HL-60 (cell line): ENCODE data around the gene SPAG17.

Source experiments
- DNase-seq, 2 experiments: peaks; one replicate each; pipeline ENCODE4 v3.0.0-alpha.2; 2010 to 2020; ENCODE audit warnings: low read depth in 1 of 2, low spot score in 1 of 2
- H3K27ac ChIP-seq: fragments of 250-450 bp; sonication (Bioruptor Pico); replicated peaks from 2 replicates; pipeline ENCODE4 v1.5.1; 2020; ENCODE audit warnings: mild to moderate bottlenecking, moderate library complexity
- H3K27me3 ChIP-seq: fragments of 250-450 bp; sonication (Bioruptor Pico); 2 replicates; pipeline ENCODE4 v1.5.1; 2021; ENCODE audit warnings: mild to moderate bottlenecking, moderate library complexity; ENCODE audit not compliant: insufficient read depth, poor library complexity, severe bottlenecking
- H3K4me3 ChIP-seq: replicated peaks from 2 replicates; pipeline ENCODE4 v1.5.1; 2011; ENCODE audit warnings: mild to moderate bottlenecking, control low read depth, low read length; ENCODE audit not compliant: insufficient read depth
- GABPA ChIP-seq: IDR thresholded peaks from 2 replicates; pipeline ENCODE4 v1.6.1; 2012; ENCODE audit warnings: low read depth
- POLR2AphosphoS5 ChIP-seq: IDR thresholded peaks from 2 replicates; pipeline ENCODE4 v1.6.1; 2012; ENCODE audit warnings: low read depth
- REST ChIP-seq: IDR thresholded peaks from 2 replicates; pipeline ENCODE4 v1.6.1; 2012; ENCODE audit warnings: low read depth; ENCODE audit not compliant: insufficient replicate concordance
- SPI1 ChIP-seq: IDR thresholded peaks from 2 replicates; pipeline ENCODE4 v1.6.1; 2012; ENCODE audit warnings: low read depth, mild to moderate bottlenecking, borderline replicate concordance
- TF ChIP-seq, protein P1 (sequence below): IDR thresholded peaks from one replicate; pipeline ENCODE4 v1.5.1; 2011; ENCODE audit warnings: low read length, control low read depth, inconsistent platforms; ENCODE audit not compliant: insufficient read depth

SPAG17 gene

DNA sequence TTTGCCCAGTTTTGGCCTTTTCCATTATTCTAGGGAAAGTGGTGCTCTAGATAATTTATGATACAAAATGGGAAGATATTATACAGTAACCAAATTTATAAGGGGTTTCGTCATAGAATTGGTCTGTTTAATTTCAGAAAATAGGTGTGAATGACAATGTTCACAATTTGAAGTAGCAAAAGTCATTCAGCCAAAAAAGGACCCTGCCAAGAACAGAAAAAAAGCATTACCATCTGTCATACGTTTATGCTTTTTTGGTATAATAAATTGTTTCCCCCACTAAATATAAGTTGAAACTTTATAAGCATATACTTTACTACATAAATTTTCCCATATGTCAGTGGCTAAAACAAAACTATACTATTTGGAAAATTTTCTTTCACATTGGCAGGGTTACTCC lies 4.5 kb upstream of the SPAG17 start:
- H3K4me3 ChIP-seq = no peak overlapping the region
- no peak for TF ChIP-seq SPI1
- TF ChIP-seq POLR2AphosphoS5 = no peak
- TF ChIP-seq, protein P1, sequence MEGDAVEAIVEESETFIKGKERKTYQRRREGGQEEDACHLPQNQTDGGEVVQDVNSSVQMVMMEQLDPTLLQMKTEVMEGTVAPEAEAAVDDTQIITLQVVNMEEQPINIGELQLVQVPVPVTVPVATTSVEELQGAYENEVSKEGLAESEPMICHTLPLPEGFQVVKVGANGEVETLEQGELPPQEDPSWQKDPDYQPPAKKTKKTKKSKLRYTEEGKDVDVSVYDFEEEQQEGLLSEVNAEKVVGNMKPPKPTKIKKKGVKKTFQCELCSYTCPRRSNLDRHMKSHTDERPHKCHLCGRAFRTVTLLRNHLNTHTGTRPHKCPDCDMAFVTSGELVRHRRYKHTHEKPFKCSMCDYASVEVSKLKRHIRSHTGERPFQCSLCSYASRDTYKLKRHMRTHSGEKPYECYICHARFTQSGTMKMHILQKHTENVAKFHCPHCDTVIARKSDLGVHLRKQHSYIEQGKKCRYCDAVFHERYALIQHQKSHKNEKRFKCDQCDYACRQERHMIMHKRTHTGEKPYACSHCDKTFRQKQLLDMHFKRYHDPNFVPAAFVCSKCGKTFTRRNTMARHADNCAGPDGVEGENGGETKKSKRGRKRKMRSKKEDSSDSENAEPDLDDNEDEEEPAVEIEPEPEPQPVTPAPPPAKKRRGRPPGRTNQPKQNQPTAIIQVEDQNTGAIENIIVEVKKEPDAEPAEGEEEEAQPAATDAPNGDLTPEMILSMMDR = no peak
- TF ChIP-seq GABPA = no peak
- no peak for TF ChIP-seq REST
- no peak for DNase-seq
- H3K27ac ChIP-seq = no peak overlapping the region
- H3K27me3 ChIP-seq = peaks cover 2% of the 10 kb centered on the region

GRCh38 chr1:118188411-118188810 lies 3.4 kb upstream of the SPAG17 start:
- Histone ChIP-seq H3K4me3 (no peak overlapping the region), H3K27me3 (peaks cover 2% of the 10 kb centered on the region), H3K27ac (no peak overlapping the region)
- TF ChIP-seq GABPA (no peak), REST (no peak), POLR2AphosphoS5 (no peak), SPI1 (no peak)
- TF ChIP-seq, protein P1 = no peak
- DNase-seq = no peak

DNA sequence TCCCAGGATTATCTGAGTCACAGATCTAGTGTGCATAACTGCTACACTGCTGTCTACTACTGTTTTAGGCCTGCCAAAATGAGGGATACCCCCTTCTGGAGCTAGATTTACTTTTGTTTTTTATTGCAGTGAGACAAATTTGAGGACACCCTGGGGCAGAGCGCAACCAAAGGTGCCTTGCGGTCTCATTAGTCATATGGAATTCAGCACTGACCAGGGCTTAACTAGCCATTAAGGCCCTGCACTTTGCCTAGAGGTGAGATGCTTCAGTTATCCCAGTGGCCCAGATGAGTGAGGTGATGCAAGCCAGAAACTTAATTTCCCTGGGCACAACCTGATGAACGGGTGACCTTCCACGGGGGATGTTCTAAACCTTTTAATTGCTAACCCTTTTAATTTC lies 998 bp upstream of the SPAG17 start:
- H3K4me3 ChIP-seq = no peak overlapping the region
- H3K27ac ChIP-seq = no peak overlapping the region
- TF ChIP-seq REST (no peak), POLR2AphosphoS5 (no peak), GABPA (no peak), SPI1 (no peak)
- TF ChIP-seq, protein P1 = no peak
- no peak for DNase-seq
- peaks cover 2% of the 10 kb centered on the region for H3K27me3 ChIP-seq
